Peyer's patch (tissue), 4 donors: Measurements from ENCODE around the gene TMC5. TPM values are rescaled to one million over a fixed set of nuclear protein-coding genes. Genes with fewer than 3 reads are reported as not detected.

Source experiments
- DNase-seq, 3 donors: peaks; one replicate each; pipeline ENCODE4 v3.0.0-alpha.2; 2017 to 2019
- H3K27ac ChIP-seq, 4 donors: fragments of 200-600 bp; sonication (generic); one replicate each; pipeline ENCODE4 v1.5.1; 2016 to 2019
- H3K27me3 ChIP-seq, 2 donors: fragments of 200-600 bp; sonication (generic); one replicate each; pipeline ENCODE4 v1.5.1; 2019
- H3K36me3 ChIP-seq, 3 donors: fragments of 200-600 bp; sonication (generic); one replicate each; pipeline ENCODE4 v1.5.1; 2016 to 2019
- H3K4me1 ChIP-seq, 4 donors: fragments of 200-600 bp; sonication (generic); one replicate each; pipeline ENCODE4 v1.5.1; 2016 to 2019
- H3K4me3 ChIP-seq, 4 donors: fragments of 200-600 bp; sonication (generic); 1 replicate in 3 of 4; 2 replicates in 1 of 4; pipeline ENCODE4 v1.5.1; 2016 to 2019; ENCODE audit warnings: mild to moderate bottlenecking in 1 of 4
- H3K9me3 ChIP-seq, 4 donors: fragments of 200-600 bp; sonication (generic); one replicate each; pipeline ENCODE4 v1.5.1; 2016 to 2019; ENCODE audit warnings: mild to moderate bottlenecking in 1 of 4
- CTCF ChIP-seq, 6 experiments: fragments of 450-650 bp in 4 of 6; fragments of 200-600 bp in 2 of 6; sonication (generic) in 1 of 6; IDR thresholded peaks; one replicate each; pipeline ENCODE4 v1.5.1; 2017 to 2019; ENCODE audit warnings: antibody characterized with exemption in 6 of 6, mild to moderate bottlenecking in 3 of 6, moderate library complexity in 1 of 6
- POLR2A ChIP-seq, 2 donors: fragments of 450-650 bp; IDR thresholded peaks; one replicate each; pipeline ENCODE4 v1.5.1; 2017; ENCODE audit warnings: antibody characterized with exemption in 2 of 2, mild to moderate bottlenecking in 2 of 2, moderate library complexity in 2 of 2
- total RNA-seq, 4 donors: library from RNA; depleted of rRNA; stranded (reverse); fragments of >200 nt; gene quantifications; one replicate each; pipeline ENCODE4 v1.1.0, GENCODE V29; 2016

Gene TMC5
- total RNA-seq, 4 donors from 2014 or later = 26.4 to 218 (median 175) TPM

- no peak for DNase-seq
- Histone ChIP-seq H3K36me3 (peaks cover 0 to 10% (median 0%) of the 10 kb centered on the region in 3 donors), H3K4me3 (no peak overlapping the region), H3K27me3 (no peaks in the 10 kb centered on the region), H3K27ac (peak overlapping the region in 3 of 4 donors; percentile 4 to 80 (median 47)), H3K9me3 (no peaks in the 10 kb centered on the region), H3K4me1 (peaks cover 0 to 51% (median 4%) of the 10 kb centered on the region in 4 donors)
- TF ChIP-seq CTCF (IDR thresholded peaks at IDR 0.05) (no peak), POLR2A (IDR thresholded peaks at IDR 0.05) (no peak)
Measured at GRCh38 chr16:19515757-19516156, 98.1 kb downstream of the TMC5 start.

- TF ChIP-seq CTCF (IDR thresholded peaks at IDR 0.05) (no peak), POLR2A (IDR thresholded peaks at IDR 0.05) (no peak)
- Histone ChIP-seq H3K9me3 (no peaks in the 10 kb centered on the region), H3K27me3 (no peaks in the 10 kb centered on the region), H3K4me1 (peaks cover 3 to 60% (median 6%) of the 10 kb centered on the region in 4 donors), H3K36me3 (peaks cover 0 to 10% (median 0%) of the 10 kb centered on the region in 3 donors), H3K27ac (peak overlapping the region in 2 of 4 donors; percentile 19 to 80), H3K4me3 (no peak overlapping the region)
- DNase-seq = no peak
Measured at GRCh38 chr16:19517424-19518089, 99.9 kb downstream of the TMC5 start.

GRCh38 chr16:19518388-19518787 is 100.7 kb downstream of the TMC5 start:
- H3K36me3 ChIP-seq = peaks cover 0 to 10% (median 0%) of the 10 kb centered on the region in 3 donors
- DNase-seq = no peak
- H3K27ac ChIP-seq = no peak overlapping the region
- H3K4me1 ChIP-seq = peaks cover 3 to 64% (median 6%) of the 10 kb centered on the region in 4 donors
- H3K4me3 ChIP-seq = no peak overlapping the region
- no peaks in the 10 kb centered on the region for H3K27me3 ChIP-seq
- TF ChIP-seq CTCF (IDR thresholded peaks at IDR 0.05) (no peak), POLR2A (IDR thresholded peaks at IDR 0.05) (no peak)
- H3K9me3 ChIP-seq = no peaks in the 10 kb centered on the region

- peak overlapping the region; percentile 75 to 90 (median 81) for H3K4me3 ChIP-seq
- TF ChIP-seq CTCF (IDR thresholded peaks at IDR 0.05) (no peak), POLR2A (IDR thresholded peaks at IDR 0.05) (peak in 1 of 2 donors; percentile 60)
Measured at GRCh38 chr16:19520861-19521331, 103.2 kb downstream of the TMC5 start.

GRCh38 chr16:19521471-19522396 is 104.1 kb downstream of the TMC5 start, which contains the start of gene GDE1:
Gene GDE1 (minus strand): TSS chr16:19522098. CDS start chr16:19521964, 134 bp downstream.
- peak; percentile 96 to 98 (median 97) for DNase-seq
- peaks cover 0 to 2% (median 0%) of the 10 kb centered on the region in 3 donors for H3K36me3 ChIP-seq
- H3K4me1 ChIP-seq = peaks cover 3 to 60% (median 5%) of the 10 kb centered on the region in 4 donors
- TF ChIP-seq POLR2A (IDR thresholded peaks at IDR 0.05) (peak; percentile 82 to 91), CTCF (IDR thresholded peaks at IDR 0.05) (peak in 4 of 6 experiments; percentile 17 to 33 (median 27))
- no peaks in the 10 kb centered on the region for H3K27me3 ChIP-seq
- H3K9me3 ChIP-seq = no peaks in the 10 kb centered on the region
- H3K27ac ChIP-seq = peak within 1 kb of the TSS; percentile 86 to 93 (median 86)
- peak within 1 kb of the TSS; percentile 75 to 90 (median 81) for H3K4me3 ChIP-seq

More at GRCh38 chr16:19520861-19521331, 103.2 kb downstream of the TMC5 start:
- Histone ChIP-seq H3K36me3 (peaks cover 0 to 10% (median 0%) of the 10 kb centered on the region in 3 donors), H3K27me3 (no peaks in the 10 kb centered on the region), H3K9me3 (no peaks in the 10 kb centered on the region), H3K27ac (peak overlapping the region; percentile 86 to 93 (median 86)), H3K4me1 (peaks cover 3 to 65% (median 6%) of the 10 kb centered on the region in 4 donors)
- peak in 2 of 3 donors; percentile 58 to 69 for DNase-seq
